NCI-H146 treated with DMSO at 0.1 percent for 48 hours (cell line): ENCODE results near the gene TOM1.

Source experiments
- DNase-seq: peaks from one replicate; lab custom pipeline; 2025; ENCODE audit not compliant: unreplicated experiment; lab: John Stamatoyannopoulos, UW

TOM1 gene

DNA sequence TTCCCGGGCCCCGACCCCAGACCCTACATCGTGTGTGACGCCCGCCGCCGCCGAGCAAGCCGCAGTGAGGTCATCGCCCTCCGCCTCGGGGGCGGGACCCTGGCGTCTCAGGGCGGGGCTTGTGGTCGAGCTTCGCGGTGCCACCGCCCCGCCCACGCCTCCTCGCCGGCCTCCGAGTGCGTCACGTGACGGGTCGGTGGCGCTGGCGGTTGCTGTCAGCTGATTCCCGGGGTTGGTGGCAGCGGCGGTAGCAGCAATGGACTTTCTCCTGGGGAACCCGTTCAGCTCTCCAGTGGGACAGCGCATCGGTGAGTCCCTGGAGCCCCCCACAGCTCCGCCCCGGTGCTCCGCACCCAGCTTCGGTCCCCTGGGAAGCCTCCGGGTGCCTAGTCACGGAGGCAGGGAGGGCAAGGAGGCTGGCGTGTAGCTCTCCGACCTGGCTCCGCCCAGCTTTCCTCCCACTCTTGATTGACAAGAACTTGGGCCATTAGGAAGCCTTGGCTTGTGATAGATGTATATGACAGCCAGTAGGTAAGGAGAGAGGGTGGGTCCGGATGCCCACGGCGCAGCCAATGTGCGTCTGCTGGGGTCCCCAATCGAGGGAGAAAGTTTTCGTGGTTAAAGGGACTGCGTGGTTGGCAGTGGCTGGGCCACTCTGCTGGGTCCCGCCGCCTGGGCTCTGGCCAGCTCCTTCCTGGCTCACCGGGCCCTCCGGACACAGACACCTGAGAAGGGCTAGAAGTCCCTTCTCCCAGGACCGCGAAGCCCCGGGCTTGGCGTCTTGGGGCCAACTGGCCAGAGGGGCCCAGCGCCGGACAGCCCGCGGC, at the start of gene TOM1:
Gene TOM1, plus strand, starts transcription at position 222 of the 827 bp plus-strand sequence. Its CDS starts 35 bp downstream, at position 257.
- DNase-seq = peak; percentile 79

DNA sequence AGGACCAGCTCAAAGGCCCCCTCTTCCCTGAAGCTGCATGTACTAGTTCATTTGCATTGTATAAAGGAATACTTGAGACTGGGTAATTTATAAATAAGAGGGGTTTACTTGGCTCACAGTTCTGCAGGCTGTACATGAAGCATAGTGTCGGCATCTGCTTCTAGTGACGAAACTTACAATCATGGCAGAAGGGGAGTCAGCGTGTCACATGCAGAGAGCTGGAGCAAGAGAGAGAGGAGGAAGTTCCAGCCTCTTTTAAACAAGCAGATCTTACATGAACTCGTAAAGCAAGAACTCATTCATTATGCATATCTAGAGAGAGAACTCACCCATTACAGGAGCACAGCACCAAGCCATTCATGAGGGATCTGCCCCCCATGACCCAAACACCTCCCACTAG, 49.5 kb upstream of the TOM1 start:
- no peak for DNase-seq

DNA sequence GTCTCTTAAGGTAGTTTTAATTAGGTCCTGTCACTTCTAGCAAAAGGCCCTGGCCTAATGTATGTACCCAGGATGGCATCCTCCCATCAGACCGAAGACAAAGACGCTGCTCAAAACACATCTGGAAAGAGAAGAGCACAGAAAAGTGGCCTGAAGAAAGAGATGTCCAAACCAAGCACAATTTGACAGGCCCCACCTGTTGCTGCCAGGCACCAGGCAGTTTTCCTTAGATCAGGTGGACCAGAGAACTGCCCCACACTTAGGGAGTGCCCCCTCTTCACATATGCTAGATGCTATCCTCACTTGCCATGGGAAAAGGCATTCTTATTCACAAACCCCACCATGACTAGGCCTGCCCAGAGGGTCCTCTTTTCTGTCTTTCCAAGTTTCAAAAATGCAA, 45.7 kb upstream of the TOM1 start:
- no peak for DNase-seq

DNA sequence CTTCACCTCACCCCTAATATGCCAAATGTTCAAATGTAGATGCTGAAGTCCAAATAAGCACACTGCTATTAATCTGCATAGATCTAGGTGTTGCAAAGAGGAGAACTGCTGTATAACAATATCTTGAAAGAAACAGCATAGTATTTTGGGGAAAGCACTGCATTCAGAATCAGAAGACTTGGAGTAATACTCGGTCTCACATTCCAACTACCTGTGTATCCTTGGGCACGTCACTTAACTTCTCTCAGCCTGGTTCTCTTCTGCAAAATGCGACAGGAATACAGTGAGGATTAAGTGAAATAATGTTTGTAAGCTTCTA, 42.7 kb upstream of the TOM1 start:
- DNase-seq = no peak

DNA sequence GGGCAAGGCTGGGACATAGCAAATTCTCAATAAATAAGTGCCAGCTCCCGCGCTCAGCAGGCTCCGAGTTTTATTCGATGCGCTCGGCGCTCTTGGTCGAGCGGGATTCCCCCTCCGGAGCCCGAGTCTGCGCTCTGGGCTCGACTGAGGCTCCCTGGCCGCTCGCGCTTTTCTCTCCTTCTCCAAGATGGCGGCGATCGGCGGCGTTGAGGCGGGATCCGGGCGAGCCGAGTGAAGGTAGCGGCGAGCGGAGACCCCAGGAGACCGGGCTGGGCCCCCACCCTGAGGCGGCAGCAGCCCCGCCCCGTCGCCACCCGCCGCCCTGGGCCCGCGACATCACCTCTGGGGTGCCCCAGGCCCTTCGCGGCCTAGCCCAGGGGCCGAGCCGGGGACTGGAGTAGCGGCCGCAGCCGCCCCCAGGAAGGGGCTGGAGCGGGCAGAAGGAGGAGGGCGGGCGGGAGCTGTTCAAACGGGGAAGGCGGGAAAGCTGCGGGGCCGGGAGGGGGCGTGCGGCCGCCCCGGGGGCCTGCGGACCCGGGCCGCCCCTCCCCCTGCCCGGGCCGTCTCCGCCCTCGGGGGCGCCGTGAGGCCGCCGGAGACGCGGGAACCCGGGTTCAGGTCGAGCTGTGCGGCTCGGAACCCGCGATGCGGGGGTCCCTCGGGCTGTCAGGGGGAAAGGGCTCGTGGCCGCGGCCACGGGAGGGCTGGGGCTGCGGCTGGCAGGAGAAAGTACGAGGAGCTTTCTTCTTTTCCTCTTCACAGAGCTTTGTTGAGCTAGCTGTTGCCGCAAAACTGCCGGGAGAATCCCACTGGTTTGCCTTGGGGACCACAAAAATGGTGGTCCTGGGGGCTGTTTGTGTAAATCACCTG, 42.1 kb upstream of the TOM1 start, which contains the start of gene HMGXB4:
Gene HMGXB4, plus strand, starts transcription at position 173 of the 870 bp plus-strand sequence. CDS start 4,898 bp downstream, outside the sequence.
- DNase-seq = peak; percentile 13

DNA sequence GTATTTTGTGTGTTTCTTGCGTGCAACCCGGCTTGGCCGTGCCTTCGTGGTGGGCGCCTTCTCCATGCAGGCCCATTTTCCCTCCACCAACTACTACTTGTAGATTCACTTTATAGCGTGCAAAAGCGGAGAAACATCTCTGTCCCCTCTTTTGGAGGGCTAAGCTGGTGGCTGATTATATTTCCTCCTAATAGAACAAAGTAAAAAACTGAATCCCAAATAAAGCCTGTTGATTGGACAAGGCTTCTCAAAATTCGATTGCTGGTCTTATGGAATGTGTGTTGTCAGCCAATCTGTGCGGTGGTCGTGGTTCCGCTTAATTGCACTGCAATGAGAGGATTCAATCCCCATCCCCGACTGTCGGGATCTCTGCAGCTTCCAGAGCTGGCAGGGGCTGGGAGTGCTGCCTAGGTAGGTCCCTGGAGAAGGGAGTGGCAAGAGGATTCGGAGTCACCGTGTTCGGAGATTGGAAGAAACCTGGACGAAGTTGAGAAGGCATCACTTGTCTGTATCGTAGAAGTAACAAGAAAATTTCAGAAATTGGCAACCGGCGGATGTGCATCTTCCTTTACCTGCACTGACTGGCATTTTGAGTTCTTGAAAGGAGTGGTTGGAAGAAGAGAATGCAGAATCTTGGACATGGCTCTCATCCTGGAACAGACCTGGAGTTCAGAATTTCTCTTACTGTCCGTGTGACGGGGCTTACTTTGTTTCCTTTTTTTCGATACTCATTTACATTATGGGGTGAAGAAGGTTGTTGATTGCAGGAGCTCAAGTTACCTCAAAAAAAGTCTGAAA, 41.3 kb upstream of the TOM1 start:
- no peak for DNase-seq

DNA sequence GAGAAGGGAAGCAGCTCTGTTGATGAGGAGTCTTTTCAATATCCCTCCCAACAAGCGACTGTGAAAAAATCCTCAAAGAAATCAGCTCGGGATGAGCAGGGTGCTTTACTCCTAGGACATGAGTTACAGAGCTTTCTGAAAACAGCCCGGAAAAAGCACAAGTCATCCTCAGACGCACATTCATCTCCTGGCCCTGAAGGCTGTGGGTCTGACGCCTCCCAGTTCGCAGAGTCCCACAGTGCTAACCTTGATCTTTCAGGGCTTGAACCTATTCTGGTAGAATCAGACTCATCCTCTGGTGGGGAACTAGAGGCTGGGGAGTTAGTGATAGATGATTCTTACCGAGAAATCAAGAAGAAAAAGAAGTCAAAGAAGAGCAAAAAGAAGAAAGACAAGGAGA, 34.7 kb upstream of the TOM1 start:
- DNase-seq = no peak

DNA sequence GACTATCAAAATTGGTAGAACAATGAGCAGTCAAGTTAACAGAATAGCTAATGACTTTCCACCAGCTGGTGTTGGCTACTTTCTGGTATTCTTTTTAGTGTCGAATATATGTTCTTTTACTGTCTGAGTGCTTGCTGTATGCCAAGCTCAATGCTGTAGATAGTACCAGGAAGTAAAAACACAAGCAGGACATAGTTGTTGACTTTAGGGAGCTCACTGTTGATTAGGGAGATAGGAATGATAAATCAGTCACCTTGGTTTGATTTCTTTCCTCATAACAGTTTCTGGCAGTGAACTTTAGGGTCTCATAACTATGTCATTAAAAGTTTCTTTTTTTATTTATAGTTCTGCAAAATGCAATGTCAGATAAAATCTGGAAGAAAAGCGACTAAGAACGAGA, 33.4 kb upstream of the TOM1 start:
- no peak for DNase-seq

DNA sequence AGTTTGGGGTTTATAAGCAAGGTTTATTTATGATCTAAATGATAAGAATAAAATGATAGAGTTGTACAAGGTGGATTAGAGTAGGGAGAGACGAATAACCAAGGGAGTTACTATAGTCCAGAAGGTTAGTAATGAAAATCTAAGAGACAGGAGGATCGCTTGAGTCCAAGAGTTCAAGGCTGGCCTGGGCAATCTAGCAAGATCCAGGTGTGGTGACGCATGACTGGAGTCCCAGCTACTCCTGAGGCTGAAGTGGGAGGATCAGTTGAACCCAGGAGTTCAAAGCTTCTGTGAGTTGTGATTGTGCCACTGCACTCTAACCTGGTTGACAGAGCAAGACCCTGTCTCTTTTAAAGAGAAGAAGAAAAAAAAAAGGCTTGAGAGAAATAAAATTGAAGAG, 30.1 kb upstream of the TOM1 start:
- no peak for DNase-seq

DNA sequence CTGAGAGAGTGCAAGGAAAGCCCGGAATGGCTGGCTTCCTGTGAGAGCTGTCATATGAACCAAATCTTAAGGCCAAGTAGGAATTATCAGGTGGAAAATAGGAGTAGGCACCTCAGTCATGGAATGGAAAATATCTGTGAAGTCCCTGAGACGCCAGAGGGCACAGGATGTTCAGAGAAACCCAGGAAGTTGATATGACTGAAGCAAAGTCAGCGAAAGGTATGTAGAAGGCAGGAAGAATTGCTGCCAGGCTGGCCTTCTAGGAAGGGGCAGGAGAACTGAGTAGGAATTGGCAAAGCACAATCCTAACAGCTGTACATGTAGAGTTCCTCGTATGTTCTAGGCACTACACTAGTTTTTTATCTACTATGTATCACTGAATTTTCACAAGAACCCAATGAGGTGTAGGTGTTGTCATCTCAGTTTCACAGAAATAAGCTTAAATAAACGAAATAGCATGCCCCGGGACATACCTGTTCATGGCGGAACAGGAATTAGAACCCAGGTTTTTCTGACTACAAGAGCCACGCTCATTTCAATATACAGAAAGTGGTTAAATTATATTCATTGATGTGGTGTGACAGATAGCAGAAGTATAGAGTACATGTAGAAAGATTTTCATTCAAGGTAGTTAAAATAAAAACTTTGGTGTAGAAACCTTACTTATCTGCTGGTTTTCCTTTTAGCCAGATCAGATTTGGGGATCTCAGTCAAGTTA, 25.4 kb upstream of the TOM1 start:
- DNase-seq = no peak

DNA sequence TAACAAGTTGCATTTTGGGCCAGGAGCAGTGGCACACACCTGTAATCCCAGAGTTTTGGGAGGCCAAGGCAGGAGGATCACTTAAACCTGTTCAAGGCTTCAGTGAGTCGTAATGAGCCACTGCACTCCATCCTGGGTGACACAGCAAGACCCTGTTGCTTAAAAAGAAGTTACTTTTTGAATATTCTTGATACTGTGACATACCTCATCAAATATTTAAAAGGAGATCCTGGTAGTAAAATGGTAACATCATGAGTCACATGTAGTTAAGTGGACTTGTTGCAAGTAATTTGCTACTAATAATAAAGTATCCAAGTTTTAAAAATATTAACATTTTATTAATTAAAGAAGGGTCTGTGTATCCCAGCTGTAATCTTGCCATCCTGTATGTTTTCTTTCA, 24.1 kb upstream of the TOM1 start:
- DNase-seq = no peak

DNA sequence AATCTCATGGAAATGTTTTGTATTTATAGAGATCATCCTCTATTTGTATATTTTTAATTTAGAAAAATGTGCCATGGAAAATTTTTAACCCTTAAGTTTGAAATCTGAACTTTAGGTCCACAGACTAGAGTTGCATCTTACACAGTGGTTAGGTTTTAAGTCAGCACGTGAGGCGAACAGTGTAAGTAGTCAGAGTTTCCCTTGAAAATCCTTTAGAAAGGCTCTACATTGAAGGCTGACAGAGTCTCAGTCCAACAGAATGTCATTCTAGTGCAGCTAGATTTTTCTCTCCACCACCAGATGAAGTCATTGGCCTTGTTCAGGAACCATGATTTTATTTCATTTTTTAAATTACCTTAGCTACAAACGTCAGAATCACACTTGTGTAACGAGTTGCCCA, 23.7 kb upstream of the TOM1 start:
- DNase-seq = no peak

DNA sequence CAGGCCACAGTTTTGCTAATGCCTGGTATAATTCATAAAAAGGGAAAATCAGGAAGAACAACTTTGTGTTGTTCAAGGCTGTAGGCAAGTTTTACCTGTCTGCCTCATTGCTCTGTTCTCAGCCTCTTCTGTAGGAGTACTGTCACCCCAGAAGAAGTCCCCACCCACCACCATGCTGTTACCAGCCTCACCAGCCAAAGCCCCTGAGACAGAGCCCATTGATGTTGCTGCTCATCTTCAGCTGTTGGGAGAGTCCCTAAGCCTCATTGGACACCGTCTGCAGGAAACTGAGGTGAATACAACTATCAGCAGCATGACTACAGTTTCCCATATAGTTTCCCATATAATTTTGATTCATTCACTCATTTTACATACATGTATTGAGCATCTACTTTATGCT, 11.6 kb upstream of the TOM1 start:
- DNase-seq = no peak

DNA sequence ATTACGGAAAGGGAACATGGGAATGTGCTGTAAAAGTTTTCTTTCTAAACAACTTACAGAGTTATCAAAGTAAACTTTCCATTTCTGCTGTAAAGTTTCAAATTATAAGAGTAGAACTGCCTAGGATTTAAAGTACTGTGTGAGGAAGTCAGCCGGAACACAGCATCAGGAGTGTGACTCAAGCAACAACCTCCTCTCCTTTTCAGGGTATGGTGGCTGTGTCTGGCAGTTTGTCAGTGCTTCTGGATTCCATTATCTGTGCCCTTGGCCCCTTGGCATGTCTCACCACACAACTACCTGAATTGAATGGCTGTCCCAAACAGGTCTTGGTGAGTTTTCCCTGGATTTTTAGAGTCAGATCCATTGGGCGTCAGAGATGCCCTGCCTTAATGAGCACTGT, 6.9 kb upstream of the TOM1 start:
- DNase-seq = no peak

DNA sequence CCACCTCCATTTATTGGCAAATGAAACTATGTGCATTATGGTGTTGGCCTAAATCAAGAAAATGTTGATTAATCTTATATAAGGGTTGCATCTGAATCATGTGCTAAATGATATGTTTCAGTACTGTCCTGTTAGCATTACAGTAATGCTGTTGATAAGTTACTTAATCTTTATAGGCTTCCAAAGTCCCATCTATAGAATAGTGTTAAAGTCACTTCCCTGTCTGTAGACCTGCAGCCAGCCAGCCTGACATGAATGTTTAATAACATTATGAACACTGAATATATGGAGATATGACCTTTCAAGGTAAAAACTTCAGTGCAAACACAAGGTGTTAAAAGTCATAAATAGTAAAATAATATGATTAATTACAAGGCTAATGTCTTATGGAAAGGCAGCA, 3.6 kb upstream of the TOM1 start:
- no peak for DNase-seq

DNA sequence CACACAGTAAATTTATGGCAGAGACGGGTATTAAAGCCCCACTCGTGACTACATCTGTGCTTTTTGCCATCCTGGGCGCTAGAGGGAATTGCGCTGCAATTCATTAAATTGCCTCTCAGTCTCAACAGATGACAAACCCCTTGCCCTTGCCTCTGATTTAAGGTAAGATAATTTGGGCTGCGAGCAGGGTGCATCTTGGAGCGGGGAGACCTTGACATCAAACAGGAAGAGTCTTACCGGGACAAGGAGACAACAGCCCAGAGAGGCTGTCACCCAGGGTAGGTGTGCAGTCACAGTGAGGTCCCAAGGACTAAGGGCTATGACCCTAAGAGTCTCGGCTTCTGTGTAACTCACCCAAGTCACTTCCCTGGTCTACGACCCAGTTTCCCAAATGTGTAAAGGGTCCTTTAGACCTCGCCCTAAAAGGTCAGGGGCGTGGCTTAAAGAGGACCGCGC, 449 bp upstream of the TOM1 start:
- DNase-seq = no peak

DNA sequence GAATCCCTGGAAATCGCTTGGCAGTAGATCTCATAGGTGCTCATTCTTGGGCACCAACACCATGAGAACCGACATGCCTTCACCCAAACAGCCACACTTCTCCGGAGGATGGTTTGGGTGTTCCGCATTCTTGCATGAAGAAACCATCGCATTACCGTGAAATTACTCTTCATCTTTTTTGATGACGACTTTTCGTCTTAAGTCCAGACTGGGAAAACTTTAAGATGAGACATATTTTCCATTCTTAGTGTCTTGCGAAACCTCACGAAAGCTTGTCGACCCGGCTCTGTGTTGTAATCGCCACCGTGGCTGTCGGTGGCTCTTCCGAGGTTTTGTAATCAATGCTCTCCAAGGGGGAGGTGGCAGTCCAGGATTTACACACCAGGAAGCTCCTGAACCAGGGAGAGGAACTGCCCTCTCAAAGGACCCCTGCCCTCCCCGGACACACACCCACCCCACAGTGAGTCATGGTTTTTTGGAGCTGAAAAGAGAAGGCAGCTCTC, 1.7 kb downstream of the TOM1 start:
- DNase-seq = no peak

DNA sequence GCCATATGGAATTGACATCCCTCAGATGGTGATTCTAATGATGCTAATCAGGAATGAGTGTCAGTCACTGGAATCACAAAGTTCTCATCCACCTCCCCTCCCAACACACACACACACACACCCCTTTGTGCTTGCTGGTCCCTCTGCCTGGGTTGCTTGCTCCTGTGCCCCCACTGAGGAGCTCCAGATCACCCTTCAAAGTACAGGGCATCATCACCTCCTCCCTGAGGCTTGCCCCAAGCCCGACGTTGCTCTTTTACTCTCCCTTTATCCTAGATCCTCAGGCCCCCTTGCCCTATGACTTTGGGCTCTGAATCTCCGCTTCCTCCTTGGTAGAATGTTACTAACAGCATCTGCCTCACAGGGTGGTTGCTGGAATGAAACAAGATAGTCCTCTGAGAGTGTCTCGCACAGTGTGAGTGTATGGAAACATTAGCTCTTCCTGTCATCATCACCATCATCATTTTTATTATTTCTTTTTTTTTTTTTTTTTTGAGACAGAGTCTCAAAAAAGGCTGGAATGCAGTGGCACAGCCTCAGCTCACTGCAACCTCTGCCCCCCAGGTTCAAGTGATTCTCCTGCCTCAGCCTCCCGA, 3.4 kb downstream of the TOM1 start:
- DNase-seq = no peak

DNA sequence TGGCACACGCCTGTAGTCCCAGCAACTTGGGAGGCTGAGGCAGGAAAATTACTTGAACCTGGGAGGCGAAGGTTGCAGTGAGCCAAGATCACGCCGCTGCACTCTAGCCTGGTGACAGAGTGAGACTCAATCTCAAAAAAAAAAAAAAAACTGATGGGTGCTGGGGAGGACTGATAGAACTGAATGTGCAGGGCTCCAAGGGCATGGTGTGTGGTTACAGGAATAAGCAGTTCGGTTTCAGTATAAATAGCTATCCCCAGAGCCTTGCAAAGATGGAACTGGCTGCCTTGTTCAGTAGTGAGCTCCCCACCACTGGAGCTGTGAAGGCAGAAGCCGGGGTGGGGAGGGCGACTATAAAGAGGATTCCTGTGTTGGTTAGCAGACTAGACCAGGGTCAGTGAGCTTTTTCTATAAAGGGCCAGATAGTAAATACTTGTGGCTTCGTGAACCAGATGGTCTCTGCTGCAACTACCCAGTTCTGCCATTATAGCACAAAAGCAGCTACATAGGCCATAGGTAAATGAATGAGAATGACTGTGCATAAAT, 5.9 kb downstream of the TOM1 start:
- DNase-seq = no peak
